Raji (cell line): ENCODE results near the gene CTXND1.

Experiments
- POLR2A ChIP-seq: IDR thresholded peaks from 2 replicates; pipeline ENCODE4 v1.6.1; 2011; ENCODE audit warnings: low read depth, low read length, control low read depth; ENCODE audit not compliant: insufficient read depth

Gene CTXND1

GRCh38 chr15:80182611-80183261, 69.3 kb downstream of the CTXND1 start:
- TF ChIP-seq POLR2A = no peak

DNA sequence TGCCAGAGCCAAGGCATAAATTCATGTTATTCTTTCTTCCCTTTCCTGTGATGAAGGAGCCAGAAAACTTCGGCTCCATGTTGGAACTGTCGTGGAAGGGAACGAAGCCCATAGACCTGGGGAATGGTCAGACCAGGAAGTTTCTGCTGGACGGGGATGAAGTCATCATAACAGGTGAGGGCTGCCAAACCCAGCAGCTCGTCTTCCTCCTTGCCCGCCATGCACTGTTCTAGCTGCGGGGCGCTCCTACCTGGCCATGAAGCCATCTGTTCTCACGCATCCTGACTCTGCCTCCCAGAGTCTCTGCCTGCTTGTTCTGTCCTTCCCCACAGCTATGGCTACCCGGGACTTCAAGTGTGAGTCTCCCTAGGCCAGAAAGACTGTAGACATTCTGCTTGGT, 71.0 kb downstream of the CTXND1 start:
- TF ChIP-seq POLR2A = no peak

GRCh38 chr15:80180468-80180867, 71.5 kb downstream of the CTXND1 start:
- TF ChIP-seq POLR2A = no peak

- no peak for TF ChIP-seq POLR2A
These were observed 72.1 kb downstream of the CTXND1 start for GRCh38 chr15:80179935-80180334.

- no peak for TF ChIP-seq POLR2A
These were observed 72.8 kb downstream of the CTXND1 start for GRCh38 chr15:80179025-80179759.

DNA sequence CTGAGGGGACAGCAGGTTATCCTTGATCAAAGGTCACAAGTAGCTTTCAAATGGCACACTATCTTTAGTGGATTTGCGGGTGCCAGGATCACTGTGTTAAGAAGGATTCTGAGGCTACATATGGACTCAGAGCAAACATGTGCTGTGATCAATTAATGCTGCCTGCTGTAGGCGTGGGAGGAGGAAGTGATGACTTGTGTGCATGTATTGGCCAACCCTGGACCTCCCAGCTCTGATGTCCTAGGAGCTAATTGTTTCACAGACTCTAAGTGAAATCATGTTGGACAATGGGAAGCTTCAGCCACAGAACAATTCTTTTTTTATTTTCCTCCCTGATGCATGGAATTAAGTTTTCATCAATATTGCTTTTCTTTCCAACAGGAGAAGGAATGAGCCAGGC, 74.9 kb downstream of the CTXND1 start:
- no peak for TF ChIP-seq POLR2A

DNA sequence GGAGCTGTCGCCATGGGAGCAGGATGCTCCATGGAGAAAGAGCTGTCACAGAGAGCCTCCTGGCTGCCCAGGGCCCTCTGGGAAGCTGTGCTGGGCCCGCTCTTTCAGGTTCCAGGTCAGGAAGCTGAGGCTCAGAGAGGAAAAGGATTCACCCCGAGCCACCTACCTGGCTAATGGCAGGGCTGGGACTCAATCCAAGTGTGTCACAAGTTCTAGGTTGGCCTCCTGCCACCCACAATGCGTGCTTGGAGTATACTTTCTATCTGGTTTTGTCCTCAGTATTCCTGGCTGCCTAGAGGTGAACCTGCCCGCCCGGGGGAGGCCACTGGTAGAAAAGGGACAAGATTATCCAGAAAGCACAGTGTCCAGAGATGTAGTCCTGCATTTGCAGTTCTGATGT, 75.6 kb downstream of the CTXND1 start:
- no peak for TF ChIP-seq POLR2A

GRCh38 chr15:80175436-80175835, 76.6 kb downstream of the CTXND1 start:
- no peak for TF ChIP-seq POLR2A

DNA sequence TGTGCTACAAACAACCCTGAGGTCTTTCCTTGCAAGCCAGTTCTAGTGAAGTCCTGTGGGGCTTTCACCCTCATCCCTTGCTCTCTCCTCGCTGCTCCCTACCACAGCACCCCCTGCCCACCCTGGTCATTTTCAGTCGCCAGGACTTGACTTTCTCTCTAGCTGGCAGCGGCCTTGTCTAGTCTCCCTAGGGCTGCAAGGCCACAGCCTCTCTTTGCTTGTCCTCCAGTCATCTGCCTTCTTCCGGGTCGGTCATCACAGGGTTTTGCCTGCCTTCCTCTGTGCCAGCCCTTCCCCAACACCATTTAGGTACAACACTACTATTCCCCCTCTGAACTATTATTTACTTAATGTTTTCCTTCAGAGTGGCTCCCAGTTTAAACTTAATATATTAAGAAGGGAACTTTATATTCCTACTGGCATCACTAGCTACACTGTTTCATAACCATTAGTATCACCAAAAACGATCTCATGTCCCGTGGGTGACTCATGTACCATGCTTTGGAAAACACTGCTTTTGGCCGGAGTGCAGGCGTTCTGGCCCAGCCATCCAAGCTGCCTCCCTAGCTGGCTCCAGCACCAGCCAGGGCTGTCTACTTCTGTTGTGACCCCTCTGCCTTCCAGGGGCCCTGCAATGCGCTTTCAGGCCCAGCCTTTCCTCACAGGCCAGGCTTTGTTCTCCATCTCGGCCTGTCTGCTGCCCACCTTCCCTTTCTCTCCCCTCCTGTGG, 77.8 kb downstream of the CTXND1 start:
- TF ChIP-seq POLR2A = no peak

- no peak for TF ChIP-seq POLR2A
These were observed 78.8 kb downstream of the CTXND1 start for GRCh38 chr15:80173022-80173759.

DNA sequence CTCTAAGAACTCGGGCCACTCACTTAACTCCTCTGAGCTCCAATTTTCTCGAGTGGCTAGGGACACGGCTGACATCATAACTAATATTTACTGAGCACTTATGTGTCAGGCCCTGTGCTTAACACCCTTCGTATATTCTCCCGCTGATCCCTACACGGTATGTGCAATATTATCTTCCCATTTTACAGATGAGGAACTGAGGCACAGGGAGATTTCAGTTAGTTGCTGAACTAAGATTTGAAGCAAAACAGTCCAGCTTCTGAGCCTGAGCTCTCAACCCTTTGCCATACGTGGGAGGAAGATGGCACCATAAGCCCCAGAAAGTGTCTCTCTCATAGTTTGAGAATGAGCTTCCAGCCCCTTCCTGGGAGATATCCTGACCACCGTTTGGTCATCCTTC, 79.6 kb downstream of the CTXND1 start:
- no peak for TF ChIP-seq POLR2A

GRCh38 chr15:80171787-80172186, 80.2 kb downstream of the CTXND1 start:
- no peak for TF ChIP-seq POLR2A

- no peak for TF ChIP-seq POLR2A
These were observed 81.4 kb downstream of the CTXND1 start for GRCh38 chr15:80170596-80170995.

DNA sequence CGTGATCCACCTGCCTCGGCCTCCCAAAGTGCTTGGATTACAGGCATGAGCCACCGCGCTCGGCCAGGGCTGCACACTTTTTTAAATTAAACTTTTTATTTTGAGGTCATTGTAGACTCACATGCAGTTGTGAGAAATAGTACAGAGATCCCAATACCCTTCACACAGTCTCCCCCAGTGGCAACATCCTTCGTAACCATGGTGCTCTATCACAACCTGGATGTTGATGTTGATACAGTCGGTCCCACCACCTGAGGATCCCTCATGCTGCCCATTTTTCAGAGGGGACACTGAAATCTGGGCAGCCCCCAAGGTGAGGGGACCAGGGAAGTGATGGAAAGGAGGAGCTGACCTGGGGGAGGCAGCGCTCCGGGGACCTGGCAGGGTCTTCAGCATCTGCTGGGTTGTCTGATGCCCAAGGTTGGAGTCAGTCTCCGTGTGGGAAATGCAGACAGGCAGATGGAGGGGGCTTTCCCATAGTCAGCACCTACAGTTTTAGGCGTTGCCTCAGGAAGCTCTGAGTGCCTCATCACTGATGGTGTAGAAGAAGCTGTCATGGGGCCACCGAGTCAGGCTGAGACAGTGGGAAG, 82.2 kb downstream of the CTXND1 start:
- TF ChIP-seq POLR2A = no peak

- TF ChIP-seq POLR2A = no peak
These were observed 83.6 kb downstream of the CTXND1 start for GRCh38 chr15:80168421-80168820.
